A549 (cell line): Measurements from ENCODE around the gene GLIS1.

ENCODE experiments used
- CBX2 ChIP-seq: fragments of 200-600 bp; sonication (generic); IDR thresholded peaks from 2 replicates; pipeline ENCODE4 v1.6.1; 2016; ENCODE audit warnings: low read depth, mild to moderate bottlenecking, borderline replicate concordance
- ELK1 ChIP-seq: fragments of 150-350 bp; IDR thresholded peaks from 2 replicates; pipeline ENCODE4 v1.6.1; 2014; ENCODE audit warnings: low read depth, mild to moderate bottlenecking, low read length
- NPAS2 ChIP-seq: fragments of 250-450 bp; sonication (Bioruptor Pico); IDR thresholded peaks from 2 replicates; pipeline ENCODE4 v1.8.0; 2022; ENCODE audit warnings: mild to moderate bottlenecking, moderate library complexity, borderline replicate concordance
- POLR2A ChIP-seq: IDR thresholded peaks from 2 replicates; pipeline ENCODE4 v1.6.1; 2012; ENCODE audit warnings: mild to moderate bottlenecking, low read length
- RCOR1 ChIP-seq: fragments of 150-350 bp; IDR thresholded peaks from 2 replicates; pipeline ENCODE4 v1.6.1; 2014; ENCODE audit warnings: antibody characterized with exemption, low read length, low read depth
- RFX5 ChIP-seq: fragments of 450-650 bp; IDR thresholded peaks from 2 replicates; pipeline ENCODE4 v1.7.1; 2014; ENCODE audit warnings: antibody characterized with exemption, mild to moderate bottlenecking, moderate library complexity
- TF ChIP-seq, protein P1 (sequence below): fragments of >200 bp; sonication (Bioruptor Twin); formaldehyde crosslinking; IDR thresholded peaks from 3 replicates; pipeline ENCODE4 v1.6.1; 2016
- TF ChIP-seq, protein P2 (sequence below): fragments of >200 bp; sonication (Bioruptor Twin); formaldehyde crosslinking; IDR thresholded peaks from 3 replicates; pipeline ENCODE4 v1.5.1; 2016

DNA sequence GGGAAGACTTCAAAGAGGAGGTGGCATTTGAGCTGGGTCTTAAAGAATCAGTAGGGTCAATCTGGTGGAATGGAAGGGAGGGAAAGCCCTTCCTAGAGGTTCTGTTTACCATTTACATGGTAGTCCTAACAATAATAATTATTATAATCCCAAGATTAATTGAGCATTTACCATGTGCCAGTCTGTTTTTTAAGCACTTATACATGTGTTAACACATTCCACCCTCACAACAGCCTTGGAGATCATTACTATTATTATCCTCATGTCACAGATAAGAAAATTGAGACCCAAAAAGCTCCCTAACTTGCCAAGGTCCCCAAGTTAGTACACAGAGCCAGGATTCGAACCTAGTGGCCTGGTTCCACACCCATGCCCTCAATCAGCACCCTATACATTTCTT lies 10.8 kb downstream of the GLIS1 start:
- TF ChIP-seq RCOR1 (no peak), POLR2A (no peak), ELK1 (no peak), NPAS2 (CRISPR knock-in tag) (no peak), CBX2 (no peak), RFX5 (no peak)
- TF ChIP-seq, protein P1, sequence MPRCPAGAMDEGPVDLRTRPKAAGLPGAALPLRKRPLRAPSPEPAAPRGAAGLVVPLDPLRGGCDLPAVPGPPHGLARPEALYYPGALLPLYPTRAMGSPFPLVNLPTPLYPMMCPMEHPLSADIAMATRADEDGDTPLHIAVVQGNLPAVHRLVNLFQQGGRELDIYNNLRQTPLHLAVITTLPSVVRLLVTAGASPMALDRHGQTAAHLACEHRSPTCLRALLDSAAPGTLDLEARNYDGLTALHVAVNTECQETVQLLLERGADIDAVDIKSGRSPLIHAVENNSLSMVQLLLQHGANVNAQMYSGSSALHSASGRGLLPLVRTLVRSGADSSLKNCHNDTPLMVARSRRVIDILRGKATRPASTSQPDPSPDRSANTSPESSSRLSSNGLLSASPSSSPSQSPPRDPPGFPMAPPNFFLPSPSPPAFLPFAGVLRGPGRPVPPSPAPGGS = no peak
- TF ChIP-seq, protein P2, sequence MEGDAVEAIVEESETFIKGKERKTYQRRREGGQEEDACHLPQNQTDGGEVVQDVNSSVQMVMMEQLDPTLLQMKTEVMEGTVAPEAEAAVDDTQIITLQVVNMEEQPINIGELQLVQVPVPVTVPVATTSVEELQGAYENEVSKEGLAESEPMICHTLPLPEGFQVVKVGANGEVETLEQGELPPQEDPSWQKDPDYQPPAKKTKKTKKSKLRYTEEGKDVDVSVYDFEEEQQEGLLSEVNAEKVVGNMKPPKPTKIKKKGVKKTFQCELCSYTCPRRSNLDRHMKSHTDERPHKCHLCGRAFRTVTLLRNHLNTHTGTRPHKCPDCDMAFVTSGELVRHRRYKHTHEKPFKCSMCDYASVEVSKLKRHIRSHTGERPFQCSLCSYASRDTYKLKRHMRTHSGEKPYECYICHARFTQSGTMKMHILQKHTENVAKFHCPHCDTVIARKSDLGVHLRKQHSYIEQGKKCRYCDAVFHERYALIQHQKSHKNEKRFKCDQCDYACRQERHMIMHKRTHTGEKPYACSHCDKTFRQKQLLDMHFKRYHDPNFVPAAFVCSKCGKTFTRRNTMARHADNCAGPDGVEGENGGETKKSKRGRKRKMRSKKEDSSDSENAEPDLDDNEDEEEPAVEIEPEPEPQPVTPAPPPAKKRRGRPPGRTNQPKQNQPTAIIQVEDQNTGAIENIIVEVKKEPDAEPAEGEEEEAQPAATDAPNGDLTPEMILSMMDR = no peak
